ENCODE results near the gene MEN1.

Gene MEN1

GRCh38 chr11:64855596-64856304 is 45.4 kb upstream of the MEN1 start:
- TF ChIP-seq, protein P1, sequence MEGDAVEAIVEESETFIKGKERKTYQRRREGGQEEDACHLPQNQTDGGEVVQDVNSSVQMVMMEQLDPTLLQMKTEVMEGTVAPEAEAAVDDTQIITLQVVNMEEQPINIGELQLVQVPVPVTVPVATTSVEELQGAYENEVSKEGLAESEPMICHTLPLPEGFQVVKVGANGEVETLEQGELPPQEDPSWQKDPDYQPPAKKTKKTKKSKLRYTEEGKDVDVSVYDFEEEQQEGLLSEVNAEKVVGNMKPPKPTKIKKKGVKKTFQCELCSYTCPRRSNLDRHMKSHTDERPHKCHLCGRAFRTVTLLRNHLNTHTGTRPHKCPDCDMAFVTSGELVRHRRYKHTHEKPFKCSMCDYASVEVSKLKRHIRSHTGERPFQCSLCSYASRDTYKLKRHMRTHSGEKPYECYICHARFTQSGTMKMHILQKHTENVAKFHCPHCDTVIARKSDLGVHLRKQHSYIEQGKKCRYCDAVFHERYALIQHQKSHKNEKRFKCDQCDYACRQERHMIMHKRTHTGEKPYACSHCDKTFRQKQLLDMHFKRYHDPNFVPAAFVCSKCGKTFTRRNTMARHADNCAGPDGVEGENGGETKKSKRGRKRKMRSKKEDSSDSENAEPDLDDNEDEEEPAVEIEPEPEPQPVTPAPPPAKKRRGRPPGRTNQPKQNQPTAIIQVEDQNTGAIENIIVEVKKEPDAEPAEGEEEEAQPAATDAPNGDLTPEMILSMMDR (conservative IDR thresholded peaks at IDR 0.05; ENCODE audit: control insufficient read depth, insufficient read depth, low read depth, low read length), result no peak
- DNase-seq (ENCODE audit: low read depth), result no peak
- no peak overlapping the region for H3K4me3 ChIP-seq (ENCODE audit: control insufficient read depth, low read depth, low read length)

DNA sequence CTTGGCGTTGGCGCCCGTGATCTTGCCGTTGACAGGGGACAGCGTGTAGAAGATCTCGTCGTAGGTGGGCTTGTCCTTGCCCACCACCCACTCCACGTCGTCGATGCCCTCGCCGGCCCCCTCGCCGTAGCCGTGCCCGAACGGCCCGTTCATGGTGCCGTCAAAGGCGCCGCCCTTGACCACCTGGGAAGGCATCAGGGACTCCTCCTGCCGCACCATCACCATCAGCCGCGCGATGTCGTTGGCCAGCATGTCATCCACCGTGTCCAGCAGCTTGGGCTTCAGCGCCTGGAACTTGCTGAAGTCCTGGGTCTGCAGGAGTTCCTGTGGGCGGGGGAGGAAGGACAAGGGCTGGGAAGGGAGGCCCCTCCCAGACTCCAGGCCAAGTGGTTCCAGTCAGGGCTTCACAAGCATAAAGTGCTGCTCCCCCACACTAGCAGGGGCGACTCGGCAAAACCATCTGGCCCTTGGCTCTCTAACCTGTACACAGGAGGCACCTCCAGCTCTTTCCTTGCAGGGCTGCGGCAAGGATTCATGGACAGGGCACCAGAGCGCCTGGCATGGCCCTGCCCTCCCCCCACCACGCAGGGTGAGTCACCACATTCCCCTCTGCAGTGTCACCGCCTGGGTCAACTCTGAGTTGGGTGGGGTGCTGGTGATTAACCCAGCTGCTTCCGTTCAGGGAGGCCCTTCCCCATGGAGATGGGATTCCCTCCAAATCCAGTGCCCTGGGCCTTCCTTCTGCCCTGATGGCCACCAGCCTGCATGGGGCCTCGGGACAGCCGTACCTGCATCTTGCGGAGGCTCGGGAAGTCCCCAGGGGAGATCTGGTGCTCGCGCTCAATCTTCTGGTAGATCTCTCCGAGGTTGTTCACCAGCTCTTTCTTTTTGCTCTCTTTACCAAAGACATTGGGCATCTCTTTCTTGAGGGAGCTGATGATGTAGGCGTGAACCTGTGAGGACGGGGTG is 44.5 kb upstream of the MEN1 start:
- DNase-seq (ENCODE audit: low read depth), result peak; percentile 93
- TF ChIP-seq, protein P1 (conservative IDR thresholded peaks at IDR 0.05; ENCODE audit: control insufficient read depth, insufficient read depth, low read depth, low read length), result no peak
- H3K4me3 ChIP-seq (ENCODE audit: control insufficient read depth, low read depth, low read length), result no peak overlapping the region

- TF ChIP-seq, protein P1 (conservative IDR thresholded peaks at IDR 0.05; ENCODE audit: control insufficient read depth, insufficient read depth, low read depth, low read length), result no peak
- no peak overlapping the region for H3K4me3 ChIP-seq (ENCODE audit: control insufficient read depth, low read depth, low read length)
- no peak for DNase-seq (ENCODE audit: low read depth)
Measured at GRCh38 chr11:64854157-64854533, 43.8 kb upstream of the MEN1 start.

DNA sequence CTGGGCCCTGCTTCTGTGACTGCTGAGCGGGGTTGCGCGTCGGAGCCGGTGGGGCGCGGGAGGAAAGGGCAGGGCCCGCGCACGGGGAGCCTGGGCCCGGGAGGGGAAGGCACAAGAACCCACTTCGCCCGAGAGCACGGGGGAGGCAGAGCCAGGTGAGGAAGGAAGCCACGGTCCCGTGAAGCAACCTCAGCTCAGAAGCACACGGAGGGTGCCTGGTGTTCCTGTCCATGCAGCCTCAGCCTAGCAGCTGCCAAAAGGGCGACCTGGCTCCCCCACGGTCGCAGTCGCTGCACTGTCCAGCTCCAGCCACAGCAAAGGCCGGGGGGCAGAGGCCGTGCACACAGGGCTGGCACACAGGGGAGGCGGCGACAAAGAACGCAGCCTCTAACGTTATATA is 43.4 kb upstream of the MEN1 start:
- TF ChIP-seq, protein P1 (conservative IDR thresholded peaks at IDR 0.05; ENCODE audit: control insufficient read depth, insufficient read depth, low read depth, low read length), result no peak
- H3K4me3 ChIP-seq (ENCODE audit: control insufficient read depth, low read depth, low read length), result no peak overlapping the region
- DNase-seq (ENCODE audit: low read depth), result no peak

DNA sequence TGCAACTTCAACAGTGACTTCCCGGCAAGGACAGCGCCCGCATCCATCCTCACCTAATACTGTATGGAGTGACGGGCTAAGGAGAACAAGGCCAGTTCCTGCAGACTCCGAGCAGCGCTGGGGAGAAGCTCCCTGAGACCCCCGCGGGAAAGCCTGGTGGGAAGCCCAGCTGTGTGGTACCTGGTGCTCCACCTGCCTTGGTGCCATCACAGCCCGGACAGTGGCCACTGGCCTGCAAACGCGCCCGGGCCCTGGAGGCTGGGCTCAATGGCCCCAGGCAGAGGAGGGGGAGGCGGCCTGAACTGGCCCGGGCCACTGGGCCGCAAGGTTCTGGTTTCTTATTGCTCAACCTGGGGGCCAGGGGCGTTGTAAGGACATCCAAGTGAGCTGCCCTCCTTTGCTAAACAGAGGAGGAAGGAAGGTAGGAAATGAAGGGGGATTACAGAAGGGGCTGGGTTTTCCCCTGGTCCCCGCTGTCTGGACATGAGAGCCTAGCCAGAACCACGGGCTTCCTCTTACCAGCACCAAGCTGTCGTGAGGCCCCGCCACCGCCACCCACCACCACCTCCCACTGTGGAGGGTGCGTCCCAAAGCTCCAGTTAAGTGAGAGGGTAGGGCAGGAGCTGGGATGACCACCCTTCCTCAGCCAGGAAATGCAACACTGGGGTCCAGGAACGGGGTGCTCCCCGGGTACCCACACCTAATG is 42.6 kb upstream of the MEN1 start:
- TF ChIP-seq, protein P1 (conservative IDR thresholded peaks at IDR 0.05; ENCODE audit: control insufficient read depth, insufficient read depth, low read depth, low read length), result no peak
- H3K4me3 ChIP-seq (ENCODE audit: control insufficient read depth, low read depth, low read length), result no peak overlapping the region
- DNase-seq (ENCODE audit: low read depth), result no peak

GRCh38 chr11:64851831-64852351 is 41.5 kb upstream of the MEN1 start:
- DNase-seq (ENCODE audit: low read depth), result no peak
- no peak overlapping the region for H3K4me3 ChIP-seq (ENCODE audit: control insufficient read depth, low read depth, low read length)

More at GRCh38 chr11:64851831-64852351, 41.5 kb upstream of the MEN1 start:
- TF ChIP-seq, protein P1 (conservative IDR thresholded peaks at IDR 0.05; ENCODE audit: control insufficient read depth, insufficient read depth, low read depth, low read length), result no peak
